ENCODE measurements around the gene BNIP2. TPM values are rescaled to one million over a fixed set of nuclear protein-coding genes. Genes with fewer than 3 reads are reported as not detected.

BNIP2 gene
- total RNA-seq, result 10 to 100 TPM; 85.8 to 90.5 TPM
- 10 to 100 TPM; 33.0 to 47.7 TPM for polyA plus RNA-seq
- long read RNA-seq, donor 1, full-length matches to known transcripts, result 89 of 144 reads
- long read RNA-seq, donor 1, partial matches to known transcripts, result 24 of 144 reads
- long read RNA-seq, donor 1, other reads (novel, unspliced or antisense), result 31 of 144 reads
- long read RNA-seq, donor 2, full-length matches to known transcripts, result 15 of 47 reads
- long read RNA-seq, donor 2, partial matches to known transcripts, result 2 of 47 reads
- long read RNA-seq, donor 2, other reads (novel, unspliced or antisense), result 30 of 47 reads

GRCh38 chr15:59688782-59689625, at the start of gene BNIP2:
Gene BNIP2 (minus strand): TSS chr15:59689320. CDS start chr15:59682457, 6,863 bp downstream.
- H3K4me1 ChIP-seq (ENCODE audit: control insufficient read depth in 1 of 2, insufficient read depth in 2 of 2, low read length in 2 of 2), result no peaks in the 10 kb centered on the region
- H3K27me3 ChIP-seq (ENCODE audit: control insufficient read depth in 1 of 2, insufficient read depth in 2 of 2, low read length in 1 of 2), result no peaks in the 10 kb centered on the region
- intact Hi-C loops (cut with DNase I), result loop anchor here in 1 of 2 donors (2.0 kb wide), 1 partner anchor 32 kb away; the partner anchor contains the start of gene GTF2A2
- WGBS, 2 donors, result 1% methylated on average over 77 to 78 of the region's 78 CpGs
- H3K4me3 ChIP-seq (ENCODE audit: low read length in 2 of 2), result peak within 1 kb of the TSS; percentile 77 to 80
- H3K36me3 ChIP-seq (ENCODE audit: control insufficient read depth in 1 of 2, insufficient read depth in 2 of 2, low read length in 1 of 2), result no peaks in the 10 kb centered on the region
- ATAC-seq (ENCODE audit: low FRiP score), result peak; percentile 99
- no peaks in the 10 kb centered on the region for H3K9me3 ChIP-seq (ENCODE audit: control insufficient read depth, low read length)
- peak; percentile 100 for DNase-seq
- H3K27ac ChIP-seq (ENCODE audit: low read depth in 1 of 2, low read length in 2 of 2), result peak within 1 kb of the TSS; percentile 81 to 92

- no peak overlapping the region for H3K27ac ChIP-seq (ENCODE audit: low read depth in 1 of 2, low read length in 2 of 2)
- no peaks in the 10 kb centered on the region for H3K36me3 ChIP-seq (ENCODE audit: control insufficient read depth in 1 of 2, insufficient read depth in 2 of 2, low read length in 1 of 2)
- H3K4me3 ChIP-seq (ENCODE audit: low read length in 2 of 2), result no peak overlapping the region
- H3K9me3 ChIP-seq (ENCODE audit: control insufficient read depth, low read length), result peaks cover 2% of the 10 kb centered on the region
- ATAC-seq (ENCODE audit: low FRiP score), result no peak
- intact Hi-C loops (cut with DNase I), result no loop called here
- H3K4me1 ChIP-seq (ENCODE audit: control insufficient read depth in 1 of 2, insufficient read depth in 2 of 2, low read length in 2 of 2), result no peaks in the 10 kb centered on the region
- WGBS, 2 donors, result 70 to 74% methylated on average over 7 of the region's 7 CpGs
- no peaks in the 10 kb centered on the region for H3K27me3 ChIP-seq (ENCODE audit: control insufficient read depth in 1 of 2, insufficient read depth in 2 of 2, low read length in 1 of 2)
- no peak for DNase-seq
Observed at GRCh38 chr15:59738676-59739075, 49.6 kb upstream of the BNIP2 start.

GRCh38 chr15:59736181-59736580, 47.1 kb upstream of the BNIP2 start:
- ATAC-seq (ENCODE audit: low FRiP score), result no peak
- 79 to 80% methylated on average over 7 of the region's 7 CpGs for WGBS, 2 donors
- no peak for DNase-seq
- no peaks in the 10 kb centered on the region for H3K9me3 ChIP-seq (ENCODE audit: control insufficient read depth, low read length)
- no peaks in the 10 kb centered on the region for H3K36me3 ChIP-seq (ENCODE audit: control insufficient read depth in 1 of 2, insufficient read depth in 2 of 2, low read length in 1 of 2)
- no peaks in the 10 kb centered on the region for H3K4me1 ChIP-seq (ENCODE audit: control insufficient read depth in 1 of 2, insufficient read depth in 2 of 2, low read length in 2 of 2)
- intact Hi-C loops (cut with DNase I), result no loop called here
- no peak overlapping the region for H3K27ac ChIP-seq (ENCODE audit: low read depth in 1 of 2, low read length in 2 of 2)
- no peak overlapping the region for H3K4me3 ChIP-seq (ENCODE audit: low read length in 2 of 2)
- no peaks in the 10 kb centered on the region for H3K27me3 ChIP-seq (ENCODE audit: control insufficient read depth in 1 of 2, insufficient read depth in 2 of 2, low read length in 1 of 2)

GRCh38 chr15:59725151-59725486, 36.0 kb upstream of the BNIP2 start:
- Histone ChIP-seq H3K9me3 (ENCODE audit: control insufficient read depth, low read length) (no peaks in the 10 kb centered on the region), H3K27me3 (ENCODE audit: control insufficient read depth in 1 of 2, insufficient read depth in 2 of 2, low read length in 1 of 2) (peaks cover 0 to 1% of the 10 kb centered on the region in 2 donors), H3K27ac (ENCODE audit: low read depth in 1 of 2, low read length in 2 of 2) (no peak overlapping the region), H3K4me1 (ENCODE audit: control insufficient read depth in 1 of 2, insufficient read depth in 2 of 2, low read length in 2 of 2) (no peaks in the 10 kb centered on the region), H3K4me3 (ENCODE audit: low read length in 2 of 2) (no peak overlapping the region), H3K36me3 (ENCODE audit: control insufficient read depth in 1 of 2, insufficient read depth in 2 of 2, low read length in 1 of 2) (no peaks in the 10 kb centered on the region)
- no peak for DNase-seq
- ATAC-seq (ENCODE audit: low FRiP score), result no peak
- 24 to 29% methylated on average over 3 of the region's 3 CpGs for WGBS, 2 donors
- intact Hi-C loops (cut with DNase I), result no loop called here

GRCh38 chr15:59723687-59724346, 34.7 kb upstream of the BNIP2 start:
- no peaks in the 10 kb centered on the region for H3K36me3 ChIP-seq (ENCODE audit: control insufficient read depth in 1 of 2, insufficient read depth in 2 of 2, low read length in 1 of 2)
- ATAC-seq (ENCODE audit: low FRiP score) (no peak), DNase-seq (no peak)
- no peak overlapping the region for H3K4me3 ChIP-seq (ENCODE audit: low read length in 2 of 2)
- intact Hi-C loops (cut with DNase I), result no loop called here
- no peaks in the 10 kb centered on the region for H3K9me3 ChIP-seq (ENCODE audit: control insufficient read depth, low read length)
- H3K27me3 ChIP-seq (ENCODE audit: control insufficient read depth in 1 of 2, insufficient read depth in 2 of 2, low read length in 1 of 2), result no peaks in the 10 kb centered on the region
- no peak overlapping the region for H3K27ac ChIP-seq (ENCODE audit: low read depth in 1 of 2, low read length in 2 of 2)
- no peaks in the 10 kb centered on the region for H3K4me1 ChIP-seq (ENCODE audit: control insufficient read depth in 1 of 2, insufficient read depth in 2 of 2, low read length in 2 of 2)
- WGBS, 2 donors, result 83 to 86% methylated on average over 6 to 7 of the region's 7 CpGs

- intact Hi-C loops (cut with DNase I), result no loop called here
Observed at GRCh38 chr15:59722476-59722875, 33.4 kb upstream of the BNIP2 start.

GRCh38 chr15:59722037-59722436, 32.9 kb upstream of the BNIP2 start:
- intact Hi-C loops (cut with DNase I), result no loop called here
- 73 to 77% methylated on average over 7 of the region's 7 CpGs for whole genome bisulfite sequencing, 2 donors
- ATAC-seq (ENCODE audit: low FRiP score) (no peak), DNase-seq (no peak)
- Histone ChIP-seq H3K36me3 (ENCODE audit: control insufficient read depth in 1 of 2, insufficient read depth in 2 of 2, low read length in 1 of 2) (no peaks in the 10 kb centered on the region), H3K27ac (ENCODE audit: low read depth in 1 of 2, low read length in 2 of 2) (no peak overlapping the region), H3K9me3 (ENCODE audit: control insufficient read depth, low read length) (no peaks in the 10 kb centered on the region), H3K4me1 (ENCODE audit: control insufficient read depth in 1 of 2, insufficient read depth in 2 of 2, low read length in 2 of 2) (no peaks in the 10 kb centered on the region), H3K4me3 (ENCODE audit: low read length in 2 of 2) (no peak overlapping the region), H3K27me3 (ENCODE audit: control insufficient read depth in 1 of 2, insufficient read depth in 2 of 2, low read length in 1 of 2) (no peaks in the 10 kb centered on the region)

More at GRCh38 chr15:59722476-59722875, 33.4 kb upstream of the BNIP2 start:
- no peaks in the 10 kb centered on the region for H3K9me3 ChIP-seq (ENCODE audit: control insufficient read depth, low read length)
- ATAC-seq (ENCODE audit: low FRiP score) (no peak), DNase-seq (no peak)
- H3K4me3 ChIP-seq (ENCODE audit: low read length in 2 of 2), result no peak overlapping the region
- no peaks in the 10 kb centered on the region for H3K4me1 ChIP-seq (ENCODE audit: control insufficient read depth in 1 of 2, insufficient read depth in 2 of 2, low read length in 2 of 2)
- no peaks in the 10 kb centered on the region for H3K36me3 ChIP-seq (ENCODE audit: control insufficient read depth in 1 of 2, insufficient read depth in 2 of 2, low read length in 1 of 2)
- 46 to 50% methylated on average over 7 of the region's 7 CpGs for WGBS, 2 donors
- H3K27ac ChIP-seq (ENCODE audit: low read depth in 1 of 2, low read length in 2 of 2), result no peak overlapping the region
- H3K27me3 ChIP-seq (ENCODE audit: control insufficient read depth in 1 of 2, insufficient read depth in 2 of 2, low read length in 1 of 2), result no peaks in the 10 kb centered on the region

- ATAC-seq (ENCODE audit: low FRiP score) (no peak), DNase-seq (no peak)
- Histone ChIP-seq H3K4me3 (ENCODE audit: low read length in 2 of 2) (no peak overlapping the region), H3K27ac (ENCODE audit: low read depth in 1 of 2, low read length in 2 of 2) (no peak overlapping the region), H3K36me3 (ENCODE audit: control insufficient read depth in 1 of 2, insufficient read depth in 2 of 2, low read length in 1 of 2) (no peaks in the 10 kb centered on the region), H3K4me1 (ENCODE audit: control insufficient read depth in 1 of 2, insufficient read depth in 2 of 2, low read length in 2 of 2) (no peaks in the 10 kb centered on the region), H3K9me3 (ENCODE audit: control insufficient read depth, low read length) (peaks cover 2% of the 10 kb centered on the region), H3K27me3 (ENCODE audit: control insufficient read depth in 1 of 2, insufficient read depth in 2 of 2, low read length in 1 of 2) (peaks cover 0 to 2% of the 10 kb centered on the region in 2 donors)
- 74 to 75% methylated on average over 2 of the region's 2 CpGs for WGBS, 2 donors
- intact Hi-C loops (cut with DNase I), result no loop called here
Observed at GRCh38 chr15:59721411-59721810, 32.3 kb upstream of the BNIP2 start.

All from aorta (tissue), 5 donors.